ENCODE data around the gene PDCD4. TPM values are rescaled to one million over a fixed set of nuclear protein-coding genes. Genes with fewer than 3 reads are reported as not detected.

PDCD4 gene
- total RNA-seq (2016; rRNA removed; fragmentation: Illumina TruSeq; extraction: Trizol) (56.2 and 92.8 TPM in 2 replicates), polyA plus RNA-seq (2011; rRNA removed) (22.4 and 22.8 TPM in 2 replicates), polyA minus RNA-seq (2011; rRNA and poly(A)+ RNA removed; ENCODE audit: low replicate concordance) (3.8 and 12.7 TPM in 2 replicates), Bru-seq, nascent RNA (percentile 92 among the genes with signal in this experiment), BruChase-seq, experiment 1, labeled RNA remaining after a 6-hour chase (percentile 87 among the genes with signal in this experiment), BruChase-seq, experiment 2, labeled RNA remaining after a 2-hour chase (percentile 88 among the genes with signal in this experiment)
- 16.2 and 22.3 TPM in 2 replicates for total RNA-seq (2016; cell fraction: cytosol; rRNA removed; fragmentation: Illumina TruSeq; extraction: Trizol; ENCODE audit: low read depth)
- 63.2 and 84.9 TPM in 2 replicates for total RNA-seq (2016; cell fraction: insoluble cytoplasmic fraction; rRNA removed; fragmentation: Illumina TruSeq; extraction: Trizol)
- 12.3 and 13.7 TPM in 2 replicates for total RNA-seq (2016; cell fraction: membrane; rRNA removed; fragmentation: Illumina TruSeq; extraction: Trizol)
- total RNA-seq (2016; cell fraction: nucleus; rRNA removed; fragmentation: Illumina TruSeq; extraction: Trizol), result 30.6 and 42.1 TPM in 2 replicates
- polyA plus RNA-seq (2011; cell fraction: cytosol; rRNA removed), result 7.6 and 12.9 TPM in 2 replicates
- 8.4 and 13.8 TPM in 2 replicates for polyA plus RNA-seq (2011; cell fraction: nucleus; rRNA removed)
- 50.1 and 77.6 TPM in 2 replicates for polyA plus RNA-seq (2012)
- 2.7 and 4.0 TPM in 2 replicates for polyA plus RNA-seq (2016; cell fraction: cytosol; fragmentation: Illumina TruSeq; extraction: Trizol; ENCODE audit: low read depth)
- 112 and 113 TPM in 2 replicates for polyA plus RNA-seq (2016; cell fraction: insoluble cytoplasmic fraction; fragmentation: Illumina TruSeq; extraction: Trizol; ENCODE audit: low read depth)
- 9.3 and 9.7 TPM in 2 replicates for polyA plus RNA-seq (2016; cell fraction: membrane; fragmentation: Illumina TruSeq; extraction: Trizol; ENCODE audit: low read depth)
- 58.0 and 60.5 TPM in 2 replicates for polyA plus RNA-seq (2016; cell fraction: nucleus; fragmentation: Illumina TruSeq; extraction: Trizol; ENCODE audit: insufficient read depth, low read depth)
- 19.9 and 36.2 TPM in 2 replicates for polyA minus RNA-seq (2011; cell fraction: cytosol; rRNA and poly(A)+ RNA removed)
- polyA minus RNA-seq (2011; cell fraction: nucleus; rRNA and poly(A)+ RNA removed), result 50.6 and 51.0 TPM in 2 replicates
- long read RNA-seq, experiment 1, transcript PDCD4-201 (12 exons, 3,602 nt), result major isoform, 23 of 62 reads
- long read RNA-seq, experiment 1, partial matches to known transcripts, result 3 of 62 reads
- long read RNA-seq, experiment 1, other reads (novel, unspliced or antisense), result 36 of 62 reads
- long read RNA-seq, experiment 2, transcript PDCD4-201 (12 exons, 3,602 nt), result major isoform, 6 of 76 reads
- long read RNA-seq, experiment 2, partial matches to known transcripts, result 16 of 76 reads
- long read RNA-seq, experiment 2, other reads (novel, unspliced or antisense), result 53 of 76 reads

DNA sequence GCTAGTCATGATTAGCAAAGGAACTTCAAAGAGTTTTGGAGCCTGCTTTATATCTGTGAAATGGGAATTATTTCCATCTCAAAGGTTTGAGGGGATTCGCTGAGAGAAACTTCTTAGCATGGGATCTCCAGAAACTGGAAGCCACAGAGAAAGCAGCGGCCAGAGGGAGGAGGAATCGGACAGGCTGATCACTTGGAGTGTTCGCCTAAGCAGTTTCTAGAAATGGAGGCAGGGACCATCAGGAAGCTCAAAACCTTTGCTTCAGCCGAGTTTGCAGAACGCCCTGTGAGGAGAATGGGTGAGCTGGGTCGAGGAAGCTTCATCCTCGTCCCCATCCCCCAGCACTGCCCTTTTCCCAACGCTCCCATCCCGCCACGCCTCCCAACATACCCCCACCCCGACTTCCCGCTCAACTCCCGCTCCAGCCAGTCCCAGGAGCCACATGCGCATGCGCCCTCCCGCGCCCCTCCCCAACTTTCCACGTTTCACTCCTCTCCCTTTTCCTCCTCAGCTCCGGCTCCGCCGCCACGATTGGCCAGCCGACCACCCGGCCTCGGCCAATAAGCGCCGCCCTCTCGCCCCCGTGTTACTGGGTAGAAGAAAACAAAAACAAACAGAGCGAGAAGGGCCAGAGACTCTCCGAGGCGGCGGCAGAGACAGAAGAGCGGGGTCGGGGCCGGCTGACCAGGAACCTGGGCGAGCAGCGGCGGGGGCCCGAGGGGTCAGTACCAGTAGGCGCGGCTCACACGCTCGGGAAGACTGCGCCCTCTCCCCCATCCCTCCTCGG lies at the start of gene PDCD4:
Gene PDCD4, plus strand, starts transcription at position 631 of the 787 bp plus-strand sequence. CDS start 4,100 bp downstream, outside the sequence.
- peaks cover 2 to 5% of the 10 kb centered on the region in 2 experiments; a peak in 2 of 5 replicates for H3K36me3 ChIP-seq (replicated peaks in 1 of 2; ENCODE audit: control insufficient read depth in 1 of 2, insufficient read depth in 2 of 2, low read length in 2 of 2)
- in situ Hi-C loops (cut with HindIII; ENCODE audit: extremely low pct_ligation_motif_present, low pct_unique_long_range_greater_than_20kb), result no loop called here
- ATAC-seq (peak; percentile 93), FAIRE-seq (peak; percentile 92), DNase-seq (ENCODE audit: low spot score) (peak; percentile 94)
- peak within 1 kb of the TSS; percentile 78 for H3K9ac ChIP-seq (ENCODE audit: insufficient read depth, low read depth, low read length)
- intact Hi-C loops (cut with micrococcal nuclease; ENCODE audit: unreplicated experiment), result loop anchor here (5.0 kb wide), 3 partner anchors 39 to 124 kb away; no protein-coding TSS in a partner anchor
- peak within 1 kb of the TSS; percentile 87 for H3K4me2 ChIP-seq (ENCODE audit: low read depth, low read length)
- peaks cover 6% of the 10 kb centered on the region; the same call in 1 of the 2 replicates for H4K20me1 ChIP-seq (ENCODE audit: insufficient read depth, low read length)
- peak within 1 kb of the TSS; percentile 92 for H3K27ac ChIP-seq (ENCODE audit: extremely low read length, insufficient read depth, low read length)
- ChIA-PET CTCF (ENCODE audit: low intra/inter-chr PET ratio, low total read pairs) (no interaction called here), POLR2A (interaction anchor here (0.6 to 1.3 kb wide), 23 partner anchors 10 to 864 kb away, joined by 3 to 53 read pairs (median 4); partner anchors contain the start of genes ADD3, BBIP1 and SHOC2)
- peaks cover 30% of the 10 kb centered on the region for H3K79me2 ChIP-seq (ENCODE audit: insufficient read depth, low read length)
- TSS peak; percentile 91 for BruUV-seq (replicated peaks)
- H3K4me3 ChIP-seq (replicated peaks in 1 of 3; ENCODE audit: insufficient read depth in 1 of 3, low read depth in 2 of 3, low read length in 3 of 3), result peak within 1 kb of the TSS; percentile 72 to 82 (median 76)
- no peaks in the 10 kb centered on the region for H3K9me3 ChIP-seq (ENCODE audit: low read length)
- H3K4me1 ChIP-seq (ENCODE audit: insufficient read depth, low read length), result peaks cover 45% of the 10 kb centered on the region
- H2AFZ ChIP-seq (ENCODE audit: low read length), result peak within 1 kb of the TSS; percentile 79
- no peaks in the 10 kb centered on the region for H3K27me3 ChIP-seq (ENCODE audit: control insufficient read depth in 1 of 2, insufficient read depth in 2 of 2, low read length in 2 of 2)
- WGBS (ENCODE audit: low lambda C conversion rate), result 8% methylated on average over 37 of the region's 47 CpGs
- TF ChIP-seq, protein P1, sequence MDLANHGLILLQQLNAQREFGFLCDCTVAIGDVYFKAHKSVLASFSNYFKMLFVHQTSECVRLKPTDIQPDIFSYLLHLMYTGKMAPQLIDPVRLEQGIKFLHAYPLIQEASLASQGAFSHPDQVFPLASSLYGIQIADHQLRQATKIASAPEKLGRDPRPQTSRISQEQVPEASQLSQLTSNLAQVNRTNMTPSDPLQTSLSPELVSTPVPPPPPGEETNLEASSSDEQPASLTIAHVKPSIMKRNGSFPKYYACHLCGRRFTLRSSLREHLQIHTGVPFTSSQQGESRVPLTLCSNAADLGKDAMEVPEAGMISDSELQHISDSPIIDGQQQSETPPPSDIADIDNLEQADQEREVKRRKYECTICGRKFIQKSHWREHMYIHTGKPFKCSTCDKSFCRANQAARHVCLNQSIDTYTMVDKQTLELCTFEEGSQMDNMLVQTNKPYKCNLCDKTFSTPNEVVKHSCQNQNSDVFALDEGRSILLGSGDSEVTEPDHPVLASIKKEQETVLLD (CRISPR knock-in tag; IDR thresholded peaks at IDR 0.05; ENCODE audit: low read depth), result peak; percentile 45; the same call in 1 of the 2 replicates
- TF ChIP-seq ZNF101 (CRISPR knock-in tag; IDR thresholded peaks at IDR 0.05; ENCODE audit: borderline replicate concordance, low read depth) (0 out of 2 replicates have a peak, but pooled peaks have one; percentile 7), RFX5 (IDR thresholded peaks at IDR 0.05; ENCODE audit: low read depth, low read length) (peak; percentile 99), GATA4 (IDR thresholded peaks at IDR 0.05; ENCODE audit: borderline replicate concordance, low read depth) (0 out of 2 replicates have a peak, but pooled peaks have one; percentile 39), ZEB1 (IDR thresholded peaks at IDR 0.05; ENCODE audit: insufficient replicate concordance, low read depth) (no peak), TEAD3 (CRISPR knock-in tag; optimal IDR thresholded peaks at IDR 0.05; ENCODE audit: borderline replicate concordance) (peak; percentile 23), REPIN1 (CRISPR knock-in tag; IDR thresholded peaks at IDR 0.05; ENCODE audit: borderline replicate concordance, low read depth) (0 out of 2 replicates have a peak, but pooled peaks have one; percentile 0), HOXA5 (CRISPR knock-in tag; IDR thresholded peaks at IDR 0.05) (no peak; the same call in 1 of the 2 replicates), SOX6 (IDR thresholded peaks at IDR 0.05) (no peak), SOX6 (CRISPR knock-in tag; IDR thresholded peaks at IDR 0.05) (peak; percentile 14; the same call in 1 of the 2 replicates)
- TF ChIP-seq, protein P2, sequence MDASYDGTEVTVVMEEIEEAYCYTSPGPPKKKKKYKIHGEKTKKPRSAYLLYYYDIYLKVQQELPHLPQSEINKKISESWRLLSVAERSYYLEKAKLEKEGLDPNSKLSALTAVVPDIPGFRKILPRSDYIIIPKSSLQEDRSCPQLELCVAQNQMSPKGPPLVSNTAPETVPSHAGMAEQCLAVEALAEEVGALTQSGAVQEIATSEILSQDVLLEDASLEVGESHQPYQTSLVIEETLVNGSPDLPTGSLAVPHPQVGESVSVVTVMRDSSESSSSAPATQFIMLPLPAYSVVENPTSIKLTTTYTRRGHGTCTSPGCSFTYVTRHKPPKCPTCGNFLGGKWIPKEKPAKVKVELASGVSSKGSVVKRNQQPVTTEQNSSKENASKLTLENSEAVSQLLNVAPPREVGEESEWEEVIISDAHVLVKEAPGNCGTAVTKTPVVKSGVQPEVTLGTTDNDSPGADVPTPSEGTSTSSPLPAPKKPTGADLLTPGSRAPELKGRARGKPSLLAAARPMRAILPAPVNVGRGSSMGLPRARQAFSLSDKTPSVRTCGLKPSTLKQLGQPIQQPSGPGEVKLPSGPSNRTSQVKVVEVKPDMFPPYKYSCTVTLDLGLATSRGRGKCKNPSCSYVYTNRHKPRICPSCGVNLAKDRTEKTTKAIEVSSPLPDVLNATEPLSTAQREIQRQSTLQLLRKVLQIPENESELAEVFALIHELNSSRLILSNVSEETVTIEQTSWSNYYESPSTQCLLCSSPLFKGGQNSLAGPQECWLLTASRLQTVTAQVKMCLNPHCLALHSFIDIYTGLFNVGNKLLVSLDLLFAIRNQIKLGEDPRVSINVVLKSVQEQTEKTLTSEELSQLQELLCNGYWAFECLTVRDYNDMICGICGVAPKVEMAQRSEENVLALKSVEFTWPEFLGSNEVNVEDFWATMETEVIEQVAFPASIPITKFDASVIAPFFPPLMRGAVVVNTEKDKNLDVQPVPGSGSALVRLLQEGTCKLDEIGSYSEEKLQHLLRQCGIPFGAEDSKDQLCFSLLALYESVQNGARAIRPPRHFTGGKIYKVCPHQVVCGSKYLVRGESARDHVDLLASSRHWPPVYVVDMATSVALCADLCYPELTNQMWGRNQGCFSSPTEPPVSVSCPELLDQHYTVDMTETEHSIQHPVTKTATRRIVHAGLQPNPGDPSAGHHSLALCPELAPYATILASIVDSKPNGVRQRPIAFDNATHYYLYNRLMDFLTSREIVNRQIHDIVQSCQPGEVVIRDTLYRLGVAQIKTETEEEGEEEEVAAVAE (CRISPR knock-in tag; IDR thresholded peaks at IDR 0.05; ENCODE audit: borderline replicate concordance), result peak; percentile 63; the same call in 1 of the 2 replicates
